Central memory CD4-positive, alpha-beta T cell (primary cell): ENCODE measurements around the gene DZIP1L.
"Not testable (repeated sequence)": the region's sequence is repeated elsewhere in the genome, so short reads cannot be mapped to it uniquely, and the experiment has no call there.

Experiments
- DNase-seq: peaks from one replicate; pipeline ENCODE4 v3.0.0; 2022

Gene DZIP1L

GRCh38 chr3:138114431-138114918 is 933 bp downstream of the DZIP1L start:
- no peak for DNase-seq

GRCh38 chr3:138113326-138113725 is 2.1 kb downstream of the DZIP1L start:
- DNase-seq = no peak

- DNase-seq = no peak
These were observed 3.0 kb downstream of the DZIP1L start for GRCh38 chr3:138112362-138112761.

GRCh38 chr3:138105598-138105997 is 9.8 kb downstream of the DZIP1L start:
- DNase-seq = no peak

GRCh38 chr3:138103466-138103865 is 11.9 kb downstream of the DZIP1L start:
- DNase-seq = no peak

GRCh38 chr3:138101351-138101940 is 14.0 kb downstream of the DZIP1L start:
- not testable (repeated sequence) for DNase-seq

GRCh38 chr3:138099417-138099816 is 16.0 kb downstream of the DZIP1L start:
- no peak for DNase-seq

- no peak for DNase-seq
These were observed 17.9 kb downstream of the DZIP1L start for GRCh38 chr3:138097192-138098172.

- DNase-seq = no peak
These were observed 21.7 kb downstream of the DZIP1L start for GRCh38 chr3:138093721-138094120.

- no peak for DNase-seq
These were observed 23.4 kb downstream of the DZIP1L start for GRCh38 chr3:138092023-138092422.

- DNase-seq = no peak
These were observed 26.3 kb downstream of the DZIP1L start for GRCh38 chr3:138089091-138089490.

GRCh38 chr3:138085745-138086144 is 29.7 kb downstream of the DZIP1L start:
- DNase-seq = not testable (repeated sequence)

- no peak for DNase-seq
These were observed 31.2 kb downstream of the DZIP1L start for GRCh38 chr3:138084196-138084595.

- no peak for DNase-seq
These were observed 32.4 kb downstream of the DZIP1L start for GRCh38 chr3:138082992-138083386.

GRCh38 chr3:138082085-138082991 is 33.1 kb downstream of the DZIP1L start:
- DNase-seq = peak; percentile 9

- no peak for DNase-seq
These were observed 33.9 kb downstream of the DZIP1L start for GRCh38 chr3:138081371-138082084.

- no peak for DNase-seq
These were observed 35.5 kb downstream of the DZIP1L start for GRCh38 chr3:138079901-138080300.

- no peak for DNase-seq
These were observed 36.5 kb downstream of the DZIP1L start for GRCh38 chr3:138078901-138079344.

GRCh38 chr3:138078096-138078495 is 37.3 kb downstream of the DZIP1L start:
- DNase-seq = no peak

GRCh38 chr3:138072796-138073195 is 42.6 kb downstream of the DZIP1L start:
- DNase-seq = no peak

- DNase-seq = no peak
These were observed 45.4 kb downstream of the DZIP1L start for GRCh38 chr3:138070006-138070405.

GRCh38 chr3:138068579-138069174 is 46.7 kb downstream of the DZIP1L start:
- DNase-seq = peak; percentile 49
